GM23248 (cell line): Measurements from ENCODE around the gene SGF29. TPM values are rescaled to one million over a fixed set of nuclear protein-coding genes. Genes with fewer than 3 reads are reported as not detected.

Experiments used
- DNase-seq: peaks from one replicate; pipeline ENCODE4 v3.0.0-alpha.2; 2015
- H2AFZ ChIP-seq: fragments of 200-600 bp; sonication (generic); 2 replicates; pipeline ENCODE4 v1.6.1; 2016; ENCODE audit warnings: antibody characterized with exemption
- H3F3A ChIP-seq: fragments of 200-600 bp; sonication (generic); 2 replicates; pipeline ENCODE4 v1.6.1; 2016; ENCODE audit warnings: mild to moderate bottlenecking, antibody characterized with exemption, mixed run types; ENCODE audit not compliant: insufficient read depth
- H3K27ac ChIP-seq: fragments of 200-600 bp; sonication (generic); 2 replicates; pipeline ENCODE4 v1.5.1; 2016; ENCODE audit warnings: mild to moderate bottlenecking
- H3K27me3 ChIP-seq: fragments of 200-600 bp; sonication (generic); replicated peaks from 2 replicates; pipeline ENCODE4 v1.6.1; 2016; ENCODE audit warnings: mild to moderate bottlenecking; ENCODE audit not compliant: insufficient read depth
- H3K36me3 ChIP-seq: fragments of 200-600 bp; sonication (generic); 2 replicates; pipeline ENCODE4 v1.6.1; 2016; ENCODE audit warnings: low read depth, mild to moderate bottlenecking
- H3K4me1 ChIP-seq: fragments of 200-600 bp; sonication (generic); 2 replicates; pipeline ENCODE4 v1.6.1; 2016; ENCODE audit warnings: mild to moderate bottlenecking; ENCODE audit not compliant: insufficient read depth
- H3K4me2 ChIP-seq: fragments of 200-600 bp; sonication (generic); one replicate; pipeline ENCODE4 v1.6.1; 2016; ENCODE audit warnings: mild to moderate bottlenecking; ENCODE audit not compliant: unreplicated experiment
- H3K4me3 ChIP-seq: fragments of 200-600 bp; sonication (generic); 2 replicates; pipeline ENCODE4 v1.5.1; 2016; ENCODE audit warnings: mild to moderate bottlenecking
- H3K79me2 ChIP-seq: fragments of 200-600 bp; sonication (generic); 2 replicates; pipeline ENCODE4 v1.6.1; 2016; ENCODE audit warnings: mild to moderate bottlenecking; ENCODE audit not compliant: insufficient read depth
- H3K9ac ChIP-seq: fragments of 200-600 bp; sonication (generic); 2 replicates; pipeline ENCODE4 v1.6.1; 2016; ENCODE audit warnings: mild to moderate bottlenecking
- H3K9me2 ChIP-seq: fragments of 200-600 bp; sonication (generic); 2 replicates; pipeline ENCODE4 v1.6.1; 2016; ENCODE audit warnings: mixed run types, mild to moderate bottlenecking, moderate library complexity; ENCODE audit not compliant: insufficient read depth
- H3K9me3 ChIP-seq: fragments of 200-600 bp; sonication (generic); one replicate; pipeline ENCODE4 v1.6.1; 2017; ENCODE audit warnings: low read depth
- H4K20me1 ChIP-seq: fragments of 200-600 bp; sonication (generic); 2 replicates; pipeline ENCODE4 v1.6.0; 2016; ENCODE audit not compliant: insufficient read depth
- EZH2 ChIP-seq: fragments of 200-600 bp; sonication (generic); IDR thresholded peaks from 2 replicates; pipeline ENCODE4 v1.6.1; 2018; ENCODE audit warnings: antibody characterized with exemption, mild to moderate bottlenecking; ENCODE audit not compliant: insufficient read depth, poor library complexity, severe bottlenecking
- EZH2phosphoT487 ChIP-seq: fragments of 200-600 bp; sonication (generic); IDR thresholded peaks from 2 replicates; pipeline ENCODE4 v1.6.1; 2018; ENCODE audit warnings: antibody characterized with exemption, moderate library complexity, mild to moderate bottlenecking, low read depth; ENCODE audit not compliant: insufficient read depth
- WGBS, 2 experiments: methylation state at CpG; one replicate each; pipeline ENCODE4 v1.1.6; 2015 to 2017; ENCODE audit warnings: low lambda C conversion rate in 2 of 2, low coverage in 1 of 2; ENCODE audit errors: missing lambda C conversion rate in 2 of 2; 5-methylcytosine and 5-hydroxymethylcytosine counted together
- in situ Hi-C: fragments of 300-500 bp; cut with MboI; formaldehyde crosslinking; loops from 2 replicates; pipeline ENCODE4 v1.15.0; 2020
- polyA plus RNA-seq: library from polyadenylated mRNA; unstranded; fragments of >200 nt; fragmentation: Nextera tagmentation; extraction: Ambion mirVana; gene quantifications from 2 replicates; pipeline ENCODE4 v1.2.1, GENCODE V29; 2016
- total RNA-seq: library from RNA; depleted of rRNA; stranded (reverse); fragments of >200 nt; shearing (Covaris generic); gene quantifications from 2 replicates; pipeline ENCODE4 v1.2.3, GENCODE V29; 2014

Gene SGF29
- total and polyA plus RNA-seq, 2 experiments from 2014 or later: 6.3 to 9.9 TPM

- no peaks in the 10 kb centered on the region for H3F3A ChIP-seq
- H3K9me3 ChIP-seq: no peaks in the 10 kb centered on the region
- DNase-seq: peak; percentile 68
- no peak for TF ChIP-seq EZH2
- TF ChIP-seq EZH2phosphoT487: no peak
- peaks cover 1% of the 10 kb centered on the region; the same call in 1 of the 2 replicates for H3K4me1 ChIP-seq
- H4K20me1 ChIP-seq: no peaks in the 10 kb centered on the region
- in situ Hi-C loops: loop anchor here (25.0 kb wide), 1 partner anchor 388 kb away; the partner anchor contains the start of genes CD19 and RABEP2
- no peaks in the 10 kb centered on the region; the same call in 1 of the 2 replicates for H3K27me3 ChIP-seq
- no peak overlapping the region for H3K27ac ChIP-seq
- no peak overlapping the region for H3K4me2 ChIP-seq
- no peak overlapping the region for H2AFZ ChIP-seq
- no peak overlapping the region for H3K4me3 ChIP-seq
- H3K36me3 ChIP-seq: no peaks in the 10 kb centered on the region
- WGBS, 2 experiments: 44% methylated on average over 11 of the region's 11 CpGs
- no peak overlapping the region for H3K9ac ChIP-seq
- H3K9me2 ChIP-seq: no peaks in the 10 kb centered on the region
- no peaks in the 10 kb centered on the region for H3K79me2 ChIP-seq
These were observed 4.3 kb upstream of the SGF29 start for GRCh38 chr16:28549301-28549899.

DNA sequence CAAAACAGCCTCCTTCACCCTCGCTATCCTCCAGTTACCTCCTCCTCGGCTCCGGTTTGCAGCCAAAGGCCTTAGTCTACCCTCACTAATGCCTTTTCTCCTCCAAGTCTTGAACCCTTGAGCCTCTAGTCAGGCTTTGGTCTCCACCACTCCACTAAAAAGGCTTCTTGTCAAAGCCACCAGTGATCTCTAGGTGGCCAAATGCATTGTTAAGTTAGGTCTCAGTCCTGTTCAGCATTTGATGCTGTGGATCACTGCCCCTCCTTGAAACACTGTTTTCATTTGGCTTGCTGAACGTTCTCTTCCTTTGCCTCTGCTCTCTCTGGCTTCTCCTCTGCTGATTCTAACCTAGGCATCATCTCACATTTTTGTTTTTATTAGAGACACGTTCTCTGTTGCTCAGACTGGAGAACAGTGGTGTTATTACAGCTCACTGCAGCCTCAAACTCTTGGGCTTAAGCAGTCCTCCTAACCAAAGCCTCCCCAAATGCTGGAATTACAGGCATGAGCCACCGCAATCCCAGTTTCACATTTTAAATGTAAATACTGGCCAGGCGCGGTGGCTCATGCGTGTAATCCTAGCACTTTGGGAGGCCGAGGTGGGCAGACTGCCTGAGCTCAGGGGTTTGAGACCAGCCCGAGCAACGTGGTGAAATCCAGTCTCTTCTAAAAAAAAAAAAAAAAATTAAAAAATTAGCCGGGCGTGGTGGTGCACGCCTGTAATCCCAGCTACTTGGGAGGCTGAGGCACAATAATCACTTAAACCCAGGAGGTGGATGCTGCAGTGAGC lies 1.1 kb downstream of the SGF29 start:
- peak; percentile 31 for DNase-seq

GRCh38 chr16:28555561-28555960 lies 1.8 kb downstream of the SGF29 start:
- H3K9me2 ChIP-seq: no peaks in the 10 kb centered on the region
- H3K36me3 ChIP-seq: 0 out of 2 replicates have a peak, but pooled peaks cover 4% of the 10 kb centered on the region
- no peaks in the 10 kb centered on the region for H3K9me3 ChIP-seq
- peaks cover 7% of the 10 kb centered on the region; the same call in 1 of the 2 replicates for H3K4me1 ChIP-seq
- H3K27ac ChIP-seq: no peak overlapping the region
- WGBS, 2 experiments: 80 to 82% methylated on average over 2 of the region's 2 CpGs
- in situ Hi-C loops: no loop called here
- TF ChIP-seq EZH2phosphoT487 (no peak), EZH2 (no peak)
- no peak overlapping the region for H3K4me3 ChIP-seq
- no peak overlapping the region for H3K9ac ChIP-seq
- H2AFZ ChIP-seq: no peak overlapping the region
- no peak for DNase-seq
- no peaks in the 10 kb centered on the region for H3K27me3 ChIP-seq
- no peak overlapping the region for H3K4me2 ChIP-seq
- H3F3A ChIP-seq: no peaks in the 10 kb centered on the region
- no peaks in the 10 kb centered on the region for H4K20me1 ChIP-seq
- peaks cover 7% of the 10 kb centered on the region; the same call in 1 of the 2 replicates for H3K79me2 ChIP-seq

More for the DNA sequence above, 1.1 kb downstream of the SGF29 start:
- Histone ChIP-seq H3K36me3 (0 out of 2 replicates have a peak, but pooled peaks cover 4% of the 10 kb centered on the region), H3K79me2 (peaks cover 7% of the 10 kb centered on the region; the same call in 1 of the 2 replicates), H3K9me3 (no peaks in the 10 kb centered on the region), H3K4me3 (peak overlapping the region; percentile 77), H3K27ac (no peak overlapping the region), H3K4me2 (peak overlapping the region; percentile 77), H2AFZ (peak overlapping the region; percentile 89), H3K27me3 (no peaks in the 10 kb centered on the region), H4K20me1 (no peaks in the 10 kb centered on the region), H3K9ac (peak overlapping the region; percentile 80), H3K4me1 (peaks cover 7% of the 10 kb centered on the region; the same call in 1 of the 2 replicates), H3F3A (no peaks in the 10 kb centered on the region), H3K9me2 (no peaks in the 10 kb centered on the region)
- in situ Hi-C loops: no loop called here
- TF ChIP-seq EZH2 (no peak), EZH2phosphoT487 (no peak)
- WGBS, 2 experiments: 70% methylated on average over 15 of the region's 15 CpGs

GRCh38 chr16:28556914-28557320 lies 3.2 kb downstream of the SGF29 start:
- no peak overlapping the region for H2AFZ ChIP-seq
- peaks cover 7% of the 10 kb centered on the region; the same call in 1 of the 2 replicates for H3K79me2 ChIP-seq
- no peak overlapping the region for H3K4me2 ChIP-seq
- no peak for DNase-seq
- WGBS, 2 experiments: 99 to 100% methylated on average over 2 of the region's 2 CpGs
- TF ChIP-seq EZH2: no peak
- TF ChIP-seq EZH2phosphoT487: no peak
- no peak overlapping the region for H3K9ac ChIP-seq
- peaks cover 7% of the 10 kb centered on the region; the same call in 1 of the 2 replicates for H3K4me1 ChIP-seq
- H4K20me1 ChIP-seq: no peaks in the 10 kb centered on the region
- H3K9me3 ChIP-seq: no peaks in the 10 kb centered on the region
- no peak overlapping the region for H3K4me3 ChIP-seq
- no peaks in the 10 kb centered on the region for H3K9me2 ChIP-seq
- H3K27ac ChIP-seq: no peak overlapping the region
- 0 out of 2 replicates have a peak, but pooled peaks cover 4% of the 10 kb centered on the region for H3K36me3 ChIP-seq
- no peaks in the 10 kb centered on the region for H3F3A ChIP-seq
- in situ Hi-C loops: no loop called here
- H3K27me3 ChIP-seq: no peaks in the 10 kb centered on the region
